GM12874 (cell line): ENCODE results near the gene AAK1.

Experiments used
- CTCF ChIP-seq: IDR thresholded peaks from 2 replicates; pipeline ENCODE4 v1.5.1; 2011; ENCODE audit warnings: low read depth, mild to moderate bottlenecking, control low read depth, low read length, moderate library complexity; ENCODE audit not compliant: insufficient read depth

Gene AAK1

GRCh38 chr2:69561101-69561500, 82.4 kb downstream of the AAK1 start:
- no peak for TF ChIP-seq CTCF

- no peak for TF ChIP-seq CTCF
These were observed 83.4 kb downstream of the AAK1 start for GRCh38 chr2:69560147-69560482.

DNA sequence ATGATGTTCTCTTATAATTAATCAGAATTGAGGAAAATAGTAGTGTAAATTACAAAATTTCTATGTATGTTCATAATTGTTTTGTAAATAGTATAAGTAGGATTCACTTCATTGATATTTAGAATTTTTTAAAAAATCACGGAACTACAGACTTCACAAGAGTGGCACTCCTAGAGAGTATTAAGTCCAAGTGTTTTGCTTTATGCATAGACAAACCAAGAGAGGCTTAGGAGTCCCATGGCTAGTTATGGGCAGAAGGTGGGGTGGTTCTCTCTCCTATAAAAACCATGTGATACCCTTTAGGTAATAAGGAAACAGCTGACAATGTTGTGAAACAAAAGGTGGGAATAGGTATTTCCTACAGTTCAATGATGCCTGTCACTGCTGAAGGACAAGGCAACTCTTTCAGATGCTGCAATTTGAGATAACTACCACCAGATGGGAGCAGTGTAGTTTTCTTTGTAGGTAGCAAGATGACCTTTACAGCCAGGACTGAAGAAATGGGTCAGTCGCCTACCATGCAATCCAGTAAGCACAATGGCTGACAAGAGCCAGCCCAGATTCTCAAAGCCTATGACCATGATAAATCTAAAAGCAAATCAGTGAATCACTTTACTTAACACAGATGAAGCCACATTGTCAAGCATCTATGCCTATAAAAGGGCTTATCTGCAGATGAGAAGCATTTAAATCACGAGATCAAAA, 83.9 kb downstream of the AAK1 start:
- TF ChIP-seq CTCF = peak; percentile 71

GRCh38 chr2:69556008-69556407, 87.5 kb downstream of the AAK1 start:
- TF ChIP-seq CTCF = no peak

DNA sequence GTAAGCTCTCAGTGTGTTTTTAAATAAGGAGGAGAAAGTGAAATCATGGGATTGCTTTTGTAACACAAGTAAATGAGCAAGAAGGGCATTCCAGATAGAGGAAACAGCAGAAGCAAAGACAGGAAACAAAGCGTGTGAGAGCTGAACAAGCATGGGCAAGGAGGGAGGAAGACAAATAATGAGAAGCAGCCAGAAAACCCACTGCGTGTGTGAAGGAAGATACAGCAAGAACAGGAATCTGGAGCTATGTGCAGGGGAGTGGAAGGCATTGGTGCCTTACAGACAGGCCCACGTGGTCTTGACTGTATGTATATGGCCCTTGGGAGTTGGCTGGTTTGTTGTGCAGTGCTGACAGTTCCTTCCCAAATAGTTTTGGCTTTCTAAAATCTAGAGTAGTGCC, 88.6 kb downstream of the AAK1 start:
- TF ChIP-seq CTCF = no peak

DNA sequence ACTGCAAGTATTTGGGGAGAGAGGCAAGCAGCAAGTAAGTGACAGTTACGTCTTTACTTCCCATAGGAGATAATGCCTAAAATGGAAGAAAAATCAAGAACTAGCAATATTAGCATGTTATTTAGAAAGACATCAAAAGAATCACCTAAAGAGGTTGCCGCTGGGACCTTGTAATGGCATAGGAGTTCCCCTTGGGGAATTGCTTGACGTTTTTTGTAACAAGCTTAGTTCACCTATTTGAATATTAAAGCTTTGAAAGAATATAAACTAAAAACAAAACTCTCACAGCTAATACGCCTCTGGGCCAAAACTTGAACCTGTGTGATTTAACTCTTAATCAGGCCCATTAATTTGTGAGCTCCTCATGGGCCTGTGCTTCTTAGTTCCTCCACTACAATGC, 89.0 kb downstream of the AAK1 start:
- TF ChIP-seq CTCF = no peak

- TF ChIP-seq CTCF = no peak
These were observed 89.5 kb downstream of the AAK1 start for GRCh38 chr2:69553991-69554390.
